Measurements from ENCODE around the gene DNAJC27. TPM values are rescaled to one million over a fixed set of nuclear protein-coding genes. Genes with fewer than 3 reads are reported as not detected.

Gene DNAJC27
- total and polyA plus RNA-seq, 2 donors, result 4.9 to 5.2 TPM

GRCh38 chr2:24912523-24912922, 59.2 kb downstream of the DNAJC27 start:
- H3K4me3 ChIP-seq (ENCODE audit: low read length in 2 of 2), result no peak overlapping the region
- H3K27me3 ChIP-seq (ENCODE audit: control insufficient read depth in 2 of 2, insufficient read depth in 1 of 2, low read length in 1 of 2), result no peaks in the 10 kb centered on the region
- H3K9me3 ChIP-seq (ENCODE audit: control insufficient read depth in 2 of 2, insufficient read depth in 1 of 2, low read length in 1 of 2), result no peaks in the 10 kb centered on the region
- no peak for DNase-seq (ENCODE audit: low read depth in 6 of 9, low spot score in 9 of 9)
- H3K27ac ChIP-seq (ENCODE audit: low read depth in 1 of 2, low read length in 1 of 2), result no peak overlapping the region
- H3K4me1 ChIP-seq (ENCODE audit: control insufficient read depth in 2 of 2, insufficient read depth in 2 of 2, low read length in 2 of 2), result peaks cover 5 to 14% of the 10 kb centered on the region in 2 donors
- 99% methylated on average over 7 of the region's 7 CpGs for WGBS
- H3K36me3 ChIP-seq (ENCODE audit: control insufficient read depth in 2 of 2, insufficient read depth in 2 of 2, low read length in 1 of 2), result peaks cover 6 to 12% of the 10 kb centered on the region in 2 donors

GRCh38 chr2:24910245-24910644, 61.5 kb downstream of the DNAJC27 start:
- H3K4me3 ChIP-seq (ENCODE audit: low read length in 2 of 2), result no peak overlapping the region
- H3K4me1 ChIP-seq (ENCODE audit: control insufficient read depth in 2 of 2, insufficient read depth in 2 of 2, low read length in 2 of 2), result peaks cover 5 to 7% of the 10 kb centered on the region in 2 donors
- H3K27me3 ChIP-seq (ENCODE audit: control insufficient read depth in 2 of 2, insufficient read depth in 1 of 2, low read length in 1 of 2), result no peaks in the 10 kb centered on the region
- H3K9me3 ChIP-seq (ENCODE audit: control insufficient read depth in 2 of 2, insufficient read depth in 1 of 2, low read length in 1 of 2), result no peaks in the 10 kb centered on the region
- no peak for DNase-seq (ENCODE audit: low read depth in 6 of 9, low spot score in 9 of 9)
- WGBS, result over 99% methylated on average over 3 of the region's 3 CpGs
- H3K36me3 ChIP-seq (ENCODE audit: control insufficient read depth in 2 of 2, insufficient read depth in 2 of 2, low read length in 1 of 2), result peaks cover 6 to 9% of the 10 kb centered on the region in 2 donors
- H3K27ac ChIP-seq (ENCODE audit: low read depth in 1 of 2, low read length in 1 of 2), result no peak overlapping the region

- H3K9me3 ChIP-seq (ENCODE audit: control insufficient read depth in 2 of 2, insufficient read depth in 1 of 2, low read length in 1 of 2), result no peaks in the 10 kb centered on the region
- H3K4me3 ChIP-seq (ENCODE audit: low read length in 2 of 2), result no peak overlapping the region
- H3K36me3 ChIP-seq (ENCODE audit: control insufficient read depth in 2 of 2, insufficient read depth in 2 of 2, low read length in 1 of 2), result peaks cover 6 to 9% of the 10 kb centered on the region in 2 donors
- no peaks in the 10 kb centered on the region for H3K27me3 ChIP-seq (ENCODE audit: control insufficient read depth in 2 of 2, insufficient read depth in 1 of 2, low read length in 1 of 2)
- peaks cover under 1 to 2% of the 10 kb centered on the region in 2 donors for H3K4me1 ChIP-seq (ENCODE audit: control insufficient read depth in 2 of 2, insufficient read depth in 2 of 2, low read length in 2 of 2)
- no peak for DNase-seq (ENCODE audit: low read depth in 6 of 9, low spot score in 9 of 9)
- 98% methylated on average over 5 of the region's 5 CpGs for WGBS
- no peak overlapping the region for H3K27ac ChIP-seq (ENCODE audit: low read depth in 1 of 2, low read length in 1 of 2)
Observed at GRCh38 chr2:24909555-24910177, 62.1 kb downstream of the DNAJC27 start.

- DNase-seq (ENCODE audit: low read depth in 6 of 9, low spot score in 9 of 9), result no peak
- H3K4me3 ChIP-seq (ENCODE audit: low read length in 2 of 2), result no peak overlapping the region
- H3K9me3 ChIP-seq (ENCODE audit: control insufficient read depth in 2 of 2, insufficient read depth in 1 of 2, low read length in 1 of 2), result no peaks in the 10 kb centered on the region
- H3K4me1 ChIP-seq (ENCODE audit: control insufficient read depth in 2 of 2, insufficient read depth in 2 of 2, low read length in 2 of 2), result no peaks in the 10 kb centered on the region
- 82% methylated on average over 8 of the region's 8 CpGs for WGBS
- H3K36me3 ChIP-seq (ENCODE audit: control insufficient read depth in 2 of 2, insufficient read depth in 2 of 2, low read length in 1 of 2), result peaks cover 6 to 12% of the 10 kb centered on the region in 2 donors
- H3K27ac ChIP-seq (ENCODE audit: low read depth in 1 of 2, low read length in 1 of 2), result no peak overlapping the region
- no peaks in the 10 kb centered on the region for H3K27me3 ChIP-seq (ENCODE audit: control insufficient read depth in 2 of 2, insufficient read depth in 1 of 2, low read length in 1 of 2)
Observed at GRCh38 chr2:24908461-24908901, 63.3 kb downstream of the DNAJC27 start.

- no peaks in the 10 kb centered on the region for H3K4me1 ChIP-seq (ENCODE audit: control insufficient read depth in 2 of 2, insufficient read depth in 2 of 2, low read length in 2 of 2)
- peaks cover 5 to 13% of the 10 kb centered on the region in 2 donors for H3K36me3 ChIP-seq (ENCODE audit: control insufficient read depth in 2 of 2, insufficient read depth in 2 of 2, low read length in 1 of 2)
- 97% methylated on average over 5 of the region's 5 CpGs for WGBS
- H3K9me3 ChIP-seq (ENCODE audit: control insufficient read depth in 2 of 2, insufficient read depth in 1 of 2, low read length in 1 of 2), result no peaks in the 10 kb centered on the region
- H3K27ac ChIP-seq (ENCODE audit: low read depth in 1 of 2, low read length in 1 of 2), result no peak overlapping the region
- no peaks in the 10 kb centered on the region for H3K27me3 ChIP-seq (ENCODE audit: control insufficient read depth in 2 of 2, insufficient read depth in 1 of 2, low read length in 1 of 2)
- DNase-seq (ENCODE audit: low read depth in 6 of 9, low spot score in 9 of 9), result no peak
- no peak overlapping the region for H3K4me3 ChIP-seq (ENCODE audit: low read length in 2 of 2)
Observed at GRCh38 chr2:24907116-24907515, 64.6 kb downstream of the DNAJC27 start.

GRCh38 chr2:24906466-24906865, 65.3 kb downstream of the DNAJC27 start:
- Histone ChIP-seq H3K36me3 (ENCODE audit: control insufficient read depth in 2 of 2, insufficient read depth in 2 of 2, low read length in 1 of 2) (peaks cover 2 to 9% of the 10 kb centered on the region in 2 donors), H3K27me3 (ENCODE audit: control insufficient read depth in 2 of 2, insufficient read depth in 1 of 2, low read length in 1 of 2) (no peaks in the 10 kb centered on the region), H3K9me3 (ENCODE audit: control insufficient read depth in 2 of 2, insufficient read depth in 1 of 2, low read length in 1 of 2) (no peaks in the 10 kb centered on the region), H3K4me1 (ENCODE audit: control insufficient read depth in 2 of 2, insufficient read depth in 2 of 2, low read length in 2 of 2) (no peaks in the 10 kb centered on the region), H3K4me3 (ENCODE audit: low read length in 2 of 2) (no peak overlapping the region), H3K27ac (ENCODE audit: low read depth in 1 of 2, low read length in 1 of 2) (no peak overlapping the region)
- 97% methylated on average over 6 of the region's 6 CpGs for WGBS
- no peak for DNase-seq (ENCODE audit: low read depth in 6 of 9, low spot score in 9 of 9)

GRCh38 chr2:24903161-24904103, 68.3 kb downstream of the DNAJC27 start:
- Histone ChIP-seq H3K27ac (ENCODE audit: low read depth in 1 of 2, low read length in 1 of 2) (no peak overlapping the region), H3K4me3 (ENCODE audit: low read length in 2 of 2) (no peak overlapping the region), H3K36me3 (ENCODE audit: control insufficient read depth in 2 of 2, insufficient read depth in 2 of 2, low read length in 1 of 2) (peaks cover 5 to 9% of the 10 kb centered on the region in 2 donors), H3K4me1 (ENCODE audit: control insufficient read depth in 2 of 2, insufficient read depth in 2 of 2, low read length in 2 of 2) (no peaks in the 10 kb centered on the region), H3K27me3 (ENCODE audit: control insufficient read depth in 2 of 2, insufficient read depth in 1 of 2, low read length in 1 of 2) (no peaks in the 10 kb centered on the region), H3K9me3 (ENCODE audit: control insufficient read depth in 2 of 2, insufficient read depth in 1 of 2, low read length in 1 of 2) (no peaks in the 10 kb centered on the region)
- 93% methylated on average over 23 of the region's 23 CpGs for WGBS
- DNase-seq (ENCODE audit: low read depth in 6 of 9, low spot score in 9 of 9), result no peak

GRCh38 chr2:24899361-24899910, 72.3 kb downstream of the DNAJC27 start:
- H3K36me3 ChIP-seq (ENCODE audit: control insufficient read depth in 2 of 2, insufficient read depth in 2 of 2, low read length in 1 of 2), result peaks cover 8 to 9% of the 10 kb centered on the region in 2 donors
- no peaks in the 10 kb centered on the region for H3K27me3 ChIP-seq (ENCODE audit: control insufficient read depth in 2 of 2, insufficient read depth in 1 of 2, low read length in 1 of 2)
- H3K27ac ChIP-seq (ENCODE audit: low read depth in 1 of 2, low read length in 1 of 2), result no peak overlapping the region
- no peaks in the 10 kb centered on the region for H3K4me1 ChIP-seq (ENCODE audit: control insufficient read depth in 2 of 2, insufficient read depth in 2 of 2, low read length in 2 of 2)
- no peak for DNase-seq (ENCODE audit: low read depth in 6 of 9, low spot score in 9 of 9)
- peaks cover 1 to 24% of the 10 kb centered on the region in 2 donors for H3K9me3 ChIP-seq (ENCODE audit: control insufficient read depth in 2 of 2, insufficient read depth in 1 of 2, low read length in 1 of 2)
- WGBS, result 95% methylated on average over 7 of the region's 7 CpGs
- H3K4me3 ChIP-seq (ENCODE audit: low read length in 2 of 2), result no peak overlapping the region
